GOT3 (cell line): Measurements from ENCODE around the gene SORBS1.

ENCODE experiments used
- DNase-seq: peaks from one replicate; lab custom pipeline; 2025; ENCODE audit warnings: mixed read lengths; lab: John Stamatoyannopoulos, UW

The SORBS1 gene

DNA sequence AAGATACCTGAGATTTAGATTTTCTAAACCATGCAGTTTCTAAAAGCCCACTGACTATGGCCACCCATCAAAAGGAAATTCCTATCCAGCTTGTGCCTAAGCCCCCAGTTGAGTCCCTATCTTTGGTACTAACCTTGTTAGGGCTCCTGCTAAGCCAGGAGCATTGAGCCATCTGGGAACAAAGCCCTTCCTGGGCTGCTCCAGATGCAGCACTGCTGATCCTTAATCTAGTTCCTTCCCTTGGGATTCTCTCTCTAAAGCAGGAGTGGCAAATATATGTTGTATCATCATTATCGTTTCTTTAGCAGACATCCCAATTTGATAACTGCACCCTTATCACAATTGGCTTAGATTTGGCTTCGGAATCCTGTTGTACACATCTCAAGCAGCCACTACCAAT lies 245.7 kb downstream of the SORBS1 start:
- DNase-seq, result no peak

DNA sequence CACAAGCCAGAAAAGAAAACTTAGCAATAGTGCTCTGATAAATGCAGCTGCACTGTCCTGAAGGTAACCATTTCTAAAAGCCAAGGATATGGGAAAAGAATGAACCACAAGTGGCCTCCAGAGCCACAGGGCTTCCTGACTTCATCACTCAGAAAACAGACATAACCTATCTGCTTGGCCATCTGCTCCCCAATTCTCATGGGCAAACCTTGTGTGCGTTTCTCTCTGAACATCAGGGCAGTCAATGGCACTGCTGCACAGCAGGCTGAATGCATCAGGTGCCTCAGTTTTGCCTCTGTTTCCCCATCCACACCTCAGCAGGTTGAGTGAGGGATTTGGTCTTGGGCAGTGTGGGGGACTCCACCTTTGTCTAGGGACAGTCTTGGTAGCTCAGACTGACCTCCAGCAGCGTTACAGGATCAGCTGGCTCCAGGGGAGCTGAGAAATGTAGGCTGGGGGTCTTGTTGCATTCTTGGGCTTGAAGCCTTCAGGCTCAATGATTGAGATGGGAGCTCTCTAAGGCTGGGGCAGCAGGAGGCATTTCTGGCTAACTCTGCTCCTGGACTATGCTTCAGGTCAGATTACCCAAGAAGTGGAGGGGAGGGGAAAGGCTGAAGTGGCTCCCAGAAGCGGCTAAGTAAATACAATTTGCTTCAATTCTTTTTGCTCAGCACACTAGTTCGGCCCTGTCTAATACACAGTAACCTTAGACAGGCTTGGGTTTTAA lies 246.8 kb downstream of the SORBS1 start:
- no peak for DNase-seq

DNA sequence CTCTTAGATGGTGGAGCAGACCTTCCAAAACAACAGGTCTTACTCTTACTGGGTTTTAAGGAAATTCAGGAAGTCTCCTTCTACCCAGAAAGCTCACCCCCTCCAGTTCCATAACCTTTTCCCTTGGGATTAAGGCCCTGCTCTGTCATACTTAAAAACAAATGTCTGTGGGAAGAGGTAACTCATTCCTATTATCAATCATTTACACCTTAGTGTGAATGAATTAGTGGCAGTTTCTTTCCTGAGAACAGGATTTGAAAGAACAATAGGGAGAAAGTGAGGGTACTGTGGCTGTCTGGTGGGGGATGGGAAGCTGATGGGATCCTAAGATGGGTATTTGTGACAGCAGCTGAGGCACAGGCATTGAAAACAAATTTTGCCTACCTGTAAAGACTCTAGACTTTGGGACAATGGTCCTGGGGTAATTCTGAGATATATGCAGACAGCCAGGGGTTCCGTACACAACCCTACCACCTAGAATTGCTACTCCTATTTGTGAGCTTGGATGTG lies 248.1 kb downstream of the SORBS1 start:
- no peak for DNase-seq

DNA sequence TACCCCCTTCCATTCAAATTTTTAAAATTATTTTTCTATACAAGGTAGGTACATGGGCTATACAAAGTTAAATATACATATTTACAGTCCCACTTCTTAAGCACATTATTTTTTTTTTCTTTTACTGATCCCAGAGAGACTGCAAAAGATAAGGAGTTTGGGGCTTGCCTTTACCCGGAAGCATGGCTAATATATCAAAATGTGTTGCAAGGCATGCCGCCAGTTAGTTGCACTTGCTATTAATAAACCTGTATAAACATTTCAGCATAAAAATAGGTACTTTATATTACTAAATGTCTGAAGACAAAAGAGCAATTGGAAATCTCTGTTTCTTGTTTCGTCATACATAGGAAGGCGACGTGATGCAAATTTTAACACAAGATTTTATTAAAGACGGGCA lies 248.9 kb downstream of the SORBS1 start:
- no peak for DNase-seq

DNA sequence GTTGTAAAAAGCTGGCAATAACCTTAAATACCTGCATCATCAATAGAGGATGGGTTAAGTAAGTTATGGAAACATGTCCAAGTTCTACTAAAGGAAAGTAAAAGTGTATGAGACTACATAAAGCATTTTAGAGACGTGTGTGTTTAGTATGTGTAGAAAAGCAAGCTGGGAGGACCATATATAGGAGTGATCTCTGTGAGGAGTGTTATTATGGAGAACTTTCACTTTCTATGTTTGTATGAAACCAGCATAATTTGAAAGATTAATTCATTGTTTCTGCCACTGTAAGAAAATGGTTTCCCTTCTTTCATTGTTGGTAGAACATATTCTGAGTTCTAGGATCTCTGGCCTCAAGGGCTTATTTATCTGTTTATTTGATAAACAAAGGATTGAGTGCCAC lies 251.2 kb downstream of the SORBS1 start:
- DNase-seq, result no peak

DNA sequence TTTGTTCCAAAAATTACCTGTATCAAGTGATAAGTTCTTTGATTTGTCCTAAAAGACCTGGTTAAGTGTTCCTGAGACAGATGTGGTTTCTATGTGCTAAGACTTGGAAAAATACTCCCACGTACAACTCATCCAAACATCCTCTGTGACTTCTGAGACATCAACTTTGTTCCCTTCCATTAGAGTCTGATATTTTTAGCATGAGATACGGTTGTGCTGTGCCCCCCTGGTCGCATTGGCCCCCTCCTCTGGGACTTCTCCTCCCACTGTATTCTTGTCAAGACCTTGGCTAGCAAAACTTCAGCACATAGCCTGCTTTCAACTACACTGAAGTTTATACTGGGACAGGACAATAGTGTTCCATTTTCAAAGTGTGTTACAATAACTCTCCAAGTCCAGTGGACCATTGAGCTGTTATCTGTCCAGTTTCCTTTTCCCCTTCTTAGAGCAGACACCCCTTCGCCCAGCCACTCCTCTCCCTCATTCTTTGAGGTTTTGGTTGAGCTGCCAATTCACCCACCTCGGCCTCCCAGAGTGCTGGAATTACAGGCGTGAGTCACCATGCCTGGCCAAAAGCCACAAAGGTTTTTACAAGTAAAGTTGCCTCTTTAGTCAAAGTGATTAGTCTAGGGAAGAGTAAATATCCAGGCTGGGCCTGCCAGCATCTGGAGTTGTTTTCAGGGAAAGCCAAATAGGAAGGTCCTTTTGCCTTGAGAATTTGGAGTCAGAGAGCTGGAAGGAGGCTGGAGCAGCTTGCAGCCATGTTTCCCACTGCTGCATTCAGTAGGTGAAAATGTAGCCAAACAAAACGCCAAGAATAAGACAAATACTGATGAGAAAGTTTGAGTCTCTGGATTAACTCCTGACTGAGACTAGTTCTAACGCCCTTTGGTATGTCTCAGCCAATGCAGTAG lies 252.5 kb downstream of the SORBS1 start:
- DNase-seq, result peak; percentile 49

DNA sequence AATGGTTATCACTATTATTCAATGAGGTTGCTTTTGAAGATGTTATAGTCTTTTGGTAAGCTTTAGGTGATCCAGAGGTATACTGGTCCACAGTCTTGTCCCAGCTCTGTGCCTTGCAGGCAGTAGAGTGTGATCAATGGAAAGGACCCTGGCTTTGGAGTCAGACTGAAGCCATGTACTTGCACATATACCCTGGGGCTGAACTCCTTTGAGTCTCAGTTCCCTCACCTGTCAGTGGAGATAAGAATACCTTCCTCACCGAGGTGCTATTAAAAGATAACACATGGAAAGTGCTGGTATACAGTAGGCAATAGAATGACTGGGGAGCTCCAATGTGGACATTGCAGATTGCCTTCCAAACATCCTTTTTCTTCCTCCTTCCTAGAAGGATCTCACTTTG lies 254.3 kb downstream of the SORBS1 start:
- no peak for DNase-seq

DNA sequence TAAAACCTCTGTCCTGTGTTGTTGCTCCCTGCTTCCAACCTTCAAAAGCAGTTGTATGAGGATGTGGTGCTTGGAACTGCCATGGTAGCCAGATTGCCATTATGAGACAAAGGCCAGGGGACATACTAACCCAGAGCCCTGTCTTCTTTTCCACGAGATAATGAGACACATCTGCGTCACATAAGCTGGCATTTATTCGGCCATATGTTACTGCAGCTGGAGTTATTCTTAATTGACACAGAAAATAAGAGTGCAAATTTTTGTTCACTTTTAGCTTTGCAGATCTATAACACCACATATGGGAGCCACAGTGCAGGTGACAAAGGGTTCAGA lies 254.9 kb downstream of the SORBS1 start:
- no peak for DNase-seq

DNA sequence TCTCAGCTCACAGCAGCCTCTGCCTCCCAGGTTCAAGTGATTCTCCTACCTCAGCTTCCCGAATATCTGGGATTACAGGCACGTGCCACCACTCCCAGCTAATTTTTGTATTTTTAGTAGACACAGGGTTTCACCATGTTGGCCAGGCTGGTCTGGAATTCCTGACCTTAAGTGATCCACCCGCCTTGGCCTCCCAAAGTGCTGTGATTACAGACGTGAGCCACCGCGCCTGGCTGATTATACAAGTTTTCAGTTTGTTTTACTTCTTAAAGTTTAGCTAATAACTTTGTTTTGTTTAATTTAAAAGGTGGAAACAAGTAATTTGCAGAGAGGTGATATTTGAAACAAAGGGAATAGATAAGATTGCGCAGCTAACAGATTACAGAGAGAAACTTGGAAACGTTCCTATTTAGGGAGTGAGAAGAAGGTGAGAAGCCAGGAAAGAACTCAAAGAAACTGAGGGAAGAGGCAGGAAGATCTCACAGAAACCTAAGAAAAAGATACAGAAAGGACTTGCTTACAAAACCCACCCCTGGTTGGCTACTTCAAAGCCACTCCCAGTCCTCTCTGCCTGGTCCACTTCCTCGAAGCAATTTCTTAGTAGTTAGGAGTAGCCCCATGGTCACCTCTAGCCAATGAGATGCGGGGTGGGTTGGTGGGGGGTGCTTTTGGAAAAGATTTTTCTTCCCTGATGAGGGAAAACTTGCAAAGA lies 255.4 kb downstream of the SORBS1 start:
- no peak for DNase-seq

DNA sequence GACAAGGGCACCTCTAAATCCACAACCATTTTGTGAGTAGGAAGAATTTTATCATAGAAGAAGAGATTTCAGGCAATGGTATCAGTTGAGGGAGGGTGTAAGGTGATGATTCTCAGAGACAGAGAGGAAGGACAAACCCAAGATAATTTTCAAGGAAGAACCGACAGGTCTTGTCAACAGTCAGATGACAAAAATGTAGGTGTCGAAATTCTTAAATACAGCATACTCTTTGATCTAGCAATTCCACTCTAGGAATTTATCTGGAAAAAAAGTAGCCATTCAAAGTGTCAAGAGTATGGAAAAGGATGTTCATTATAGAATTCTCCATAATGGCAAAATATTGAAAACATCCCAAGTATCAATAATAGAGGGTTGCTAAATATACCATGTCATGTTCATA lies 256.2 kb downstream of the SORBS1 start:
- DNase-seq, result no peak

DNA sequence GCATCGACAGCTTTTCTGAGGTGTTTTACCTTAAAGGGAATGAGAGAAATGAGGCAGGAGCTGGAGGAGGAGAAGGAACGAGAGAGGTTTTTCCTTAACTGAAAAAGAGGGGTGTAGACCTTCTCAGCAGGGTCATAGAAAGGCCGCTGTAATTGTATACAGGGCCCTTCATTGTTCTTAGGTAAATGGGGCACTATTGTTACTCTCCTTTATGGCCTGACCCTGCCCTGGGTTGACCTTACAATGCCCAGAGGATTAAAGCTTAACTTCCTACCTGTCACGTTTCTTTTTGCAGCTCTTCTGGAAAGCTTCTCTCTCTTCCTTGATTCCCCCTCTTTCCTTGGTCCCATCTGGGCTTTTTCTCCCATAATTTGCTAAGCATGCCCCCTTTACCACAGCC lies 256.7 kb downstream of the SORBS1 start:
- DNase-seq, result no peak

DNA sequence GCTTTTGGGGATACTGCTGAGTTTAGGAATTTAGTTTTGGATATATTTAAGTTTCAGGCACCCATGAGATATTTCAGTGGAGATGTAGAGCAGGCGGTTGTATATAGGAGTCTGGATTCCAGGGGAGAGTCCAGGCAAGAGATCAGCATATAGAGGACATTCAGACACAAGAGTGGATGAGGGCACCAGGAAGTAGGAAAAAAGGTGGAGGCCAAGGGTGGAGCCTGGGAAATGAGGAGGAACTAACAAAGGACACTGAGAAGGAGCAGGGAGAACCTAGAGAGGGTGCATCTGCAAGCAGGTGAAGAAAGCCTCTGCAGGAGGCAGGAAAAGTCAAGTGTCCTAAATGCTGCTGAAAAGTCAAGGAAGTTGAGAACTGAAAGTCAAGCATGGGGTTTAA lies 257.2 kb downstream of the SORBS1 start:
- DNase-seq, result no peak

DNA sequence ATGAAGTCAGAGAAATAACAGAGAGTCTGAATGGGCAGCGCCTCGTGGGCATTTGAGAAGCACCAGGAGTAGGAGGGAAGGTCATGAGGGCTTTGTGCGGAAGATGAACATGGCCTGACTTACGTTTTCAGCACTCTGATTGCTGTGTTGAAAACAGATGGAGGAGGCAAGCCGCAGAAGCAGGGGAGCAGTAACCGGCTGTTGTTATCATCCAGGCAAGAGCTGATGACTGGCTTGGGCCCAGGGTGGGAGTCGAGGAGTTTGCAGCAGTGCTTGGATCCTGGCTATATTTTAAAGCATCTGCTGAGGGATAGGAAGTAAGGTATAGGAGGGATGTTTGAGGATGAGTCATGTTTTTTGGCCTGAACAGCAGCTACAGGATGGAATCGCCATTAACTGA lies 257.6 kb downstream of the SORBS1 start:
- DNase-seq, result no peak

DNA sequence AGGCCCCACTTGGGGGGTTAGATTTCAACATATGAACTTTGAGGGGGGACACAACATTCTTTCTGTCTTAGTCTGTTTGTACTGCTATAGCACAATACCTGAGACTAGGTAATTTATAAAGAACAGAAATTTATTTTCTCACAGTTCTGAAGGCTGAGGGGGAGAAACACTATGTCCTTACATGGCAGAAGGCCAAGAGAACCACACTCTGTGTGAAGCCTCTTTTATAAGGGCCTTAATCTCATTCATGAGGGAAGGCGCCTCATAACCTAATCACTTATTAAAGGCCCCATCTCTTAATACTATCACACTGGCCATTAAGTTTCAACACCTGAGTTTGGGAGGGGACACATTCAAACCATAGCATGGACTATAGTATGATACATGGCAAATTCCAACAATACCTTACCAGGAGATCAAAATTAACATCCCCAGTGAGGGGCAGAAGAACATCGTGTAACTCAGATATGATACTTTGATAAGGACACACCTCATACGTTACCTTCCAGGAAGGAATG lies 261.1 kb downstream of the SORBS1 start:
- DNase-seq, result no peak

DNA sequence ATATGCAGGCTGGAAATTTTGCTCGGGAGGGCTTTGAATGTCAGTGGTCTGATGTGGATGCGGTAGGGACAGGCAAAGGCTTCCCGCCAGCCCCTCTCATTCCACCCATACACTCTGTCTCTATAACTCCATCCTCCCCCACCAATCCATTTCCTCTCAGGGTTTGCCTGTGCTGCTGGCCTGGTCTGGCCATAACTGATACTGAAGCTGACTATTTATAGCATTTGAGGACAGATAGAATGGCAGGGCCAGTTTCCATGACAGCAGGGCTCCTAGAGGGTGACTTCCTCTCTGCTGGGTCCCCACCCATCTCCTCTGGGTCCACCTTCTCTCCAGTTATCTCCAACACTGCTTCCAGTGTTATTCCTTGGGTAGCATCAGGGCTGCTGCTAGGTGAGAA lies 263.8 kb downstream of the SORBS1 start:
- DNase-seq, result no peak

DNA sequence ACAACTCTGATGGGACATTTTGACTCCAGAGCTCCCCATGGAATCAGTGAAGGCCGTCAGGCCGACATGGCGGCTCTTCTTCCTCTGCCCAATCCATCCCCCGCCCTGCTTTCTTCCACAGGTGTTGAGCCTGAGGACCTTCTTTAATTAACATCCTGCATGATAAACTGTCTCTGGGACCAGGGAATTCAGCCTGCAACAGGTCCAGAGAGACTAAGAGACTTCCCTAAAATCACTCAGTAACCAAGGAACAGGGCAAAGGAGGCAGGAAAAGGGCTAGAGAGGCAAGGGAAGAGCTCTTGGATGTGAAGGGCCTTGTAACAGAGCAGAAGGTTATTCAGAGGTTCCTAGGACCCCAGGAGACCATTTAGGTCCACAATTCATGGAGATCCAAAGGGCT lies 264.4 kb downstream of the SORBS1 start:
- DNase-seq, result no peak

DNA sequence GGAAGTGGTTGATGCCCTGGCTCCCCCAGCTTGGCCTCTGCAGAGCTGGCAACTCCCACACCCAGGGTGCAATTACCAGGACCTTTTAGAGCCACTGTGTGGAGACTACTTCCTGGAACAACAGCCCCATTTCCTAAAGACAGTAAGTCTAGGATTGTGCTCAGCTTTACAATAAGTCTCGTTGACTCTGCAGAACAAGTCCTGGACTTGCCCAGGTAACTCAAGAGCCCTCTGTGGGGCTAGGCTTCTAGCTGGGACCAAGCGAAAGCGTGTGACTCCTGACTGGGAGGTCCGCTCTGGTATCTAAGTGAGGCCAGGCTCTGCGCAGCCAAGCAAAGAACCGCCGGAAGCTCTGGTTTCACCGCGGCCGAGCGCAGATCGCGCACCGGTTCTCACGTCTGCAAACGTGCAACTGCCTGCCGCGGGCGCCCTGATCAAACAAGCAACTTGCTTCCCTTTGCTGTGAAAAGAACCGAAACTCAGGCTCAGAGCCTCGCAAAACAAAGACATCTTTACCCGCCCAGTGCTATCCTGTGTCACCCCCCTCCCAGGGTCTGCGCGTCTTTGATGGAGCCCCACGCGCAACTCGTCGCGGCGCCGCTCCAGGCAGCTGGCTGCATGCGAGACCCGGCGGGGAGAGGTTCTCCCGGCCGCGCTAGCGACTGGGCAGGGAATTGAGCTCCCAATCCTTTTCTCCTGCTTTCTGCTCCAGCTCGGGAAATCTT lies 266.0 kb downstream of the SORBS1 start:
- DNase-seq, result no peak

DNA sequence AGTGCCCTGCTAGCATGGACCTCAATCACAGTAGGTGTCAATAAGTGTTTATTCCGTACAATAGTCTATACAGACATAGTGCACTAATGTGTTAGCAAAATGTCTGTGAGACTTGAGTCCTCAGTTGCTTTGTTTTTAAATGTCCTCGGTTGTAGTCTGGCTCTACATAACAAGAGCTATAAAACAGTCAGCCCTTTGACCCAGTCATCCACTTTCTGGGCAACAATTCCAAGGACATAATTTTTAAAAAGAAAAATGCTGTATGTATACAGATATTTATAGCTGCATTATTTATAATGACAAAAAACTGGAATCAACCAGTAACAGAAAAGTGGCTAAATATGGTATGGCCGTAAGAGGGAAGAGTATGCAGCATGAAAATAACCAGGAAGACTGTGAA lies 267.5 kb downstream of the SORBS1 start:
- no peak for DNase-seq

DNA sequence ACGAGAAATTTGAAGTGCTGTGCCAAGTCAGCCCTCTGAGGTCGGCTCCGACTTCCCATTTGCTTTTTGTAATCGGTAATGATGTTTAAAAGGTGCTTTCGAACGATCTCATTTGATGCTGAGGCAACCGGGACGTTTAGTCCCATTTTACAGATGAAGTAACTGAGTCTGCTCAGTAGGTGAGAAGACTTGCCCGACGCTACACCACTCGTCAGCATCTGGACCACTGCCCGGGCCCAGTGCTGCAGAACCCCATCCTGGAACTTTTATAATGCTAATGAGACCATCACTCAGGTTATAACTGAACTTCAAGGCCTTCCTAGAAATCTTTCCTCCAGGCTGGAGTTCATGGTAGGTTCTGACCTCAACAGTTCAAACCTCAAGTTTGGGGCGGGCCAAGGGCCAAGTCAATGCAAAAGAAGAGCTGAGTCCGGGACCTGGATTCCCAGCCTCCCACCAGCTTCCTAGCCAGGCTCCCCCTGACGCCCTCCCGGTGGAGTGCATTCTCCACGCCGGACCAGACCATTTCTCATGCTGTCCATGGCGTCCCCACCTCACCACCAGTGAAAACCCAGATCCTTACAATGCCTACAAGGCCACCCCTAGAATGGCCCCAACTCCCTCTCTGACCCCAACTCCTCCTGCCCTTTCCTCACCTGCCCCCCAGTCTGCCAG lies 269.7 kb downstream of the SORBS1 start:
- no peak for DNase-seq

DNA sequence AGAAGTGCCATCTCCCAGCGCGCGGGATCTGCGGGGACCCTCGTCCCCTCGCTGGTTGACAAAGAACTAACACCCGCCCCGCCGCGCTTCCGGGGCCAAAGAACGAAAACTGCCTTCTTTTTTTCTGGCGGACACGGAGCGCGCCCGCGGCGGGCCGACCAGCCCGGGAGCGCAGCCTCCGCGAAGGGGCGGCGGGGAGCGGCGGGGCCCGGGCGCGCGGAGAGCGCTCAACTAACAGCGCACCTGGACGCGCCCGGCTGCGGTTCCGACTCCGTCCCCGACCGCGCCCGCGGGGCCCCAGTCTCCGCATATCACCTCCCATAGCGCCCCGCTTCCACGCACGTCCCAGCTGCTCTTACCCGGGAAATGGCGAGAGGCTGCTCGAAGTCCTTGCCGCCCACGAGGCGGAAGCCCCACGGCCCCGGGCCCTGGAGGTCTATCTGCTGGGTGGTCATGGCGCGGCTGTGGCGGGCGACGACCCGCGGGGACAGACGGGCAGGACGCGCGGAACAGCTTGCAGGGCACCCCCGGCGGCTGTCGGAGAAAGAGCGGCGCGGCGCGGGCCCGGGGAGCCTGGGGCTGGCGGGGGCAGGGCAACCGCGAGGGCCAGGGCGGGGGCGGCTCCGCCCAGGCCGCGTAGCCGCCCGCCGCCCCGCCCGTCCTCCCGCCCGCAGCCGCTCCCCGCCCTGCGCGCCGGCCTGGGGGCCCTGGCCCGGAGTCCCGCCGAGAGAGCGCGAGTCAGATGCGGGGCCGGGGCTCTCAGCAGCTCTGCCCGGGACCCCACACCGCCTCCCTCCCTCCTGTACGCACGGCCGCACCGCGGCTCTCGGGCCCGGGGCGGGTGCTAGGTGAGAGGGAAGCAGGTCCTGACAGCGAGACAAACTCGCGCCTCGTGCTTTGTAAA lies 270.5 kb downstream of the SORBS1 start, which contains the start of gene PDLIM1:
PDLIM1 (minus strand) TSS at position 543 of the 904 bp plus-strand sequence; CDS start at position 455, 88 bp downstream.
- DNase-seq, result no peak
